Measurements from ENCODE around the gene OARD1.
"Not testable (repeated sequence)": the region's sequence is repeated elsewhere in the genome, so short reads cannot be mapped to it uniquely, and the experiment has no call there.

OARD1 gene

GRCh38 chr6:41028561-41029412 is 43.4 kb downstream of the OARD1 start:
- peak in 2 of 3 donors; percentile 4 to 8 for DNase-seq (ENCODE audit: low read depth in 2 of 3, low spot score in 1 of 3)

GRCh38 chr6:41027799-41028560 is 44.2 kb downstream of the OARD1 start:
- DNase-seq (ENCODE audit: low read depth in 2 of 3, low spot score in 1 of 3): peak; percentile 48 to 75 (median 74)

DNA sequence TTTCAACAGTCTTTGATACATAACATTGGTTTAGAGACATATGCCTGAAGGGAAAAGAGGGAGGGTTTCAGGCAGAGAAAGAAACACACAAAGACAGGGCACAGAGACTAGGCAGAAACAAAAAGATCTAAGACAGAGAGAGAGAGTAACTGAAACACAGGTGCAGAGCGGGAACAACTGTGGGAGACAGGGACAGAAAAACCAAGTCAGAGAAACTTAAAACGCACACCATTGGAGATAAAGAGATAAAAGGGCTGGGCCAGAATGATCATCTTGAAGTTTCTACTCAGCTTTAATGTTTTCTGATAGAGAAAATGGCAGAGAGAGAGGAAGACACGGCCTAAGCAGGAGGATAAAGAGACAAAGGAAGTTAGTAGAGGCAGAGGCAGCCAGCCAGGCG is 44.9 kb downstream of the OARD1 start:
- DNase-seq (ENCODE audit: low read depth in 2 of 3, low spot score in 1 of 3): no peak

DNA sequence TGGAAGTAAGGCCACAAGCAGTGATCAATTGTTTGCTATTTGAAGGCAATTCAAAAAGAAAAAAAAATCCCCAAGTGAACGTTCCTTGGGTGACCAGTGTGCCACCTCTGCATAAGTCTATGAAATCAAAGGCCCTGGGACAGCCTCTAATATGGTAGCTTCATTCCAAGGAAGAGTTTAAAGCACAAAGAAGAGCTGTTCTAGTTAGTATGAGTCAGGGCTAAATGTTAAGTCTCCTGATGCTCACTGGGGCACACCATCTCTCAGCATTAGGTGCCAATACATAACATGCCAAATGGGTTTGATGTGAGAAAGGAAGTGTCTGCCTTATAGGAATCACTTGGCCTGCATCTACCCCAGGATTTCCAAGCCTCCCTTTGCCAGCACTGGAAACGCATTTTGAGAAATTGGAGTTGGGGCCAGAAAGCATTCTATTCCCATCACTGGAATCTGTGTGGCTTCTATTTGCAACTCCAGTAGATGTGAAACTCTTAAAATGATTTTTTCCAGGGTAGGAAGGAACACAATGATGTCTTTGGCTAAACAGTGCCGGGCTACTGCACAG is 46.1 kb downstream of the OARD1 start:
- no peak for DNase-seq (ENCODE audit: low read depth in 2 of 3, low spot score in 1 of 3)

DNA sequence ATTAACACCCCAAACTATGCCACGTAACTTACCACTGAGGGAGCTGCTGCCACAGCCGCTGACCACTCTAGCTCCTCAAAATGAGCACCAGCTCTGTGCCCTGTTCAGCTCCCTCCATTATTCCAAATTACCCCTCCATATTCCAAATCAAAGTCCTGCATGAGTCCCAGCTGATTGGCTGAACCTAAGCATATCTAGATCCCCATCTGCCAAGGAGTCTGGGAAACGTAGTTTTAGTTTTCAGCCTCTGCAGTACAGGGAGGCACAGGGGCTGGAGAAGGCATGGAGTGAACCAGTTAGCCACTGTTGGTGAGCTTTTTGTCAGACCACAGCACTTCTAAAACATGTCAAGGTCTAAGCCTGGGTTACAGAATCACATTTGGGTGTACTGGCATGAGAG is 49.0 kb downstream of the OARD1 start:
- no peak for DNase-seq (ENCODE audit: low read depth in 2 of 3, low spot score in 1 of 3)

DNA sequence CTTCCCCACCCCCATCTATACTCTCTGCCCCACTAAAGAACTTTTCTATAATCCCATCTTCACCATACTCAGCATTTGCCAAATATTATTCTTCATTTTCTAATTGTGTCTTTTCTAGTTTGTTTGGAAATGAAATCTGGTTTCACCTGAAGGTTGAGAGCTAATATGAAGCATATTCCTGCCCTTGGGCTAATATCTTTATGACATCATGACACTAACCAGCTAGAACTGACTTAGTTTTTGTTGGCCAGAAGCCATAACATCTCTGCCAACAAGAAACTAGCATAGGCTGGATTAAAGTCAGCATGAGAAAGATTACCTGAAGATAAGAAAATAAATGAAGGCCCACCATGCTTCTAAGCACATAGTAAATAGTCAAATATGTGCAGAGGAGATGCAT is 49.9 kb downstream of the OARD1 start:
- no peak for DNase-seq (ENCODE audit: low read depth in 2 of 3, low spot score in 1 of 3)

- no peak for DNase-seq (ENCODE audit: low read depth in 2 of 3, low spot score in 1 of 3)
Observed at GRCh38 chr6:41021832-41022231, 50.3 kb downstream of the OARD1 start.

DNA sequence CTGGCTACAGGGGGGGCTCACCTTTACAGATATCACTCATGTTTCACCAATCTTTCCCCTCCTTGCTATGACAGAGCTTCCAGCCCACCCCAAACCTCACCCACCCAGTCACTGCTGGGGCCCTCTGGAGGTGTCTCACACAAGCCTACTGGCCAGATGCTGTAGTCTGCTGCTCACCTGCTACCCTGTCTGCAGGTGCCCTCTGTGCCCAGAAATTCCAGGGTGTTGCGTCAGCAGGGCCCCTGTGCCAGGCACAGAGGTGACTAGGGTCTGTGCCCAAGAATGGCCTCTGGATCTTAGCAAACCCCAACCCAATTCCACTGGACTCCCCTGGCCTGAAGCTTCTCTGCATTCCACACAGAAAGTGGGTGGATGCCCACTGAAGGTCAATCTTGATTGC is 54.5 kb downstream of the OARD1 start:
- no peak for DNase-seq (ENCODE audit: low read depth in 2 of 3, low spot score in 1 of 3)

DNA sequence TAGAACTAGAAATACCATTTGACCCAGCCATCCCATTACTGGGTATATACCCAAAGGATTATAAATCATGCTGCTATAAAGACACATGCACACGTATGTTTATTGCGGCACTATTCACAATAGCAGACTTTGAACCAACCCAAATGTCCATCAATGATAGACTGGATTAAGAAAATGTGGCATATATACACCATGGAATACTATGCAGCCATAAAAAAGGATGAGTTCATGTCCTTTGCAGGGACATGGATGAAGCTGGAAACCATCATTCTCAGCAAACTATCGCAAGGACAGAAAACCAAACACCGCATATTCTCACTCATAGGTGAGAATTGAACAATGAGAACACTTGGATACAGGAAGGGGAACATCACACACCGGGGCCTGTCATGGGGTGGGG is 56.3 kb downstream of the OARD1 start:
- not testable (repeated sequence) for DNase-seq (ENCODE audit: low read depth in 2 of 3, low spot score in 1 of 3)

DNA sequence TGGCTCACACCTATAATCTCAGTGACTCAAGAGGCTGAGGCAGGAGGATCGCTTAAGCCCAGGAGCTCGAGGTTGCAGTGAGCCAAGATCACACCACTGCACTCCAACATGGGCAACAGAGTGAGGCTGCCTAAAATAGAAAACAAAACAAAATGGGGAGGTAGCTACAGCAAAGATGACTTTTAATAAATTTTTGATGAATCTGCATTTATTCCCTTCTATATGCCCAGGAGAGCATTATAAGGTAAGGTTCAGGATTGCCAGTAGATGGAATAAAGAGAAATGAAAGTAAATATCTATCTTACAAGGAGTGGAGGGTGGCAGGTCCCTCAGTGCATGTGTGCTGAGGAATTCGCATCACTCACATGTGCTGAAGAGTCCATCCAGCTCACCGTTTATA is 57.4 kb downstream of the OARD1 start:
- no peak for DNase-seq (ENCODE audit: low read depth in 2 of 3, low spot score in 1 of 3)

Data from stimulated activated CD4-positive, alpha-beta T cell treated with anti-CD3 and anti-CD28 coated beads, Interleukin-12 subunit alpha, Interleukin-12 subunit beta, amount 100 ng/mL, for 48 hours (primary cell).